HEK293T (cell line): ENCODE results near the gene HSBP1L1.

Source experiments
- ARNT ChIP-seq: fragments of 450-650 bp; IDR thresholded peaks from 2 replicates; pipeline ENCODE4 v1.6.1; 2017; ENCODE audit warnings: mild to moderate bottlenecking
- BHLHE40 ChIP-seq: fragments of 450-650 bp; IDR thresholded peaks from 2 replicates; pipeline ENCODE4 v1.6.1; 2016; ENCODE audit warnings: mild to moderate bottlenecking, moderate library complexity, borderline replicate concordance
- CTBP1 ChIP-seq: fragments of 450-650 bp; IDR thresholded peaks from 2 replicates; pipeline ENCODE4 v1.6.1; 2016; ENCODE audit warnings: borderline replicate concordance
- ELF4 ChIP-seq: fragments of 450-650 bp; IDR thresholded peaks from 2 replicates; pipeline ENCODE4 v1.6.1; 2017; ENCODE audit warnings: antibody characterized with exemption
- FOXA1 ChIP-seq: fragments of 450-650 bp; IDR thresholded peaks from 2 replicates; pipeline ENCODE4 v1.6.1; 2016; ENCODE audit warnings: mild to moderate bottlenecking
- FOXK2 ChIP-seq: fragments of 450-650 bp; IDR thresholded peaks from 2 replicates; pipeline ENCODE4 v1.6.1; 2016; ENCODE audit warnings: mild to moderate bottlenecking
- FOXM1 ChIP-seq: fragments of 450-650 bp; IDR thresholded peaks from 2 replicates; pipeline ENCODE4 v1.6.1; 2017; ENCODE audit warnings: mild to moderate bottlenecking, borderline replicate concordance
- HDGF ChIP-seq: fragments of 450-650 bp; IDR thresholded peaks from 2 replicates; pipeline ENCODE4 v1.6.1; 2017; ENCODE audit warnings: antibody characterized with exemption, borderline replicate concordance
- NFRKB ChIP-seq: fragments of 450-650 bp; IDR thresholded peaks from 2 replicates; pipeline ENCODE4 v1.6.1; 2016; ENCODE audit warnings: mild to moderate bottlenecking, moderate library complexity
- SP1 ChIP-seq: fragments of 450-650 bp; IDR thresholded peaks from 2 replicates; pipeline ENCODE4 v1.6.1; 2017
- SUZ12 ChIP-seq: fragments of 450-650 bp; IDR thresholded peaks from 2 replicates; pipeline ENCODE4 v1.6.1; 2016; ENCODE audit warnings: mild to moderate bottlenecking
- TARDBP ChIP-seq: fragments of 450-650 bp; IDR thresholded peaks from 2 replicates; pipeline ENCODE4 v1.6.1; 2016
- ZNF384 ChIP-seq: fragments of 450-650 bp; IDR thresholded peaks from 2 replicates; pipeline ENCODE4 v1.6.1; 2016
- TF ChIP-seq, protein P1 (sequence below): fragments of 450-650 bp; IDR thresholded peaks from 2 replicates; pipeline ENCODE4 v1.6.1; 2016

GRCh38 chr18:79951545-79952455 is 12.6 kb upstream of the HSBP1L1 start, which contains the start of gene SLC66A2:
- TF ChIP-seq FOXM1, result no peak
- TF ChIP-seq FOXA1, result no peak
- no peak for TF ChIP-seq HDGF
- TF ChIP-seq, protein P1, sequence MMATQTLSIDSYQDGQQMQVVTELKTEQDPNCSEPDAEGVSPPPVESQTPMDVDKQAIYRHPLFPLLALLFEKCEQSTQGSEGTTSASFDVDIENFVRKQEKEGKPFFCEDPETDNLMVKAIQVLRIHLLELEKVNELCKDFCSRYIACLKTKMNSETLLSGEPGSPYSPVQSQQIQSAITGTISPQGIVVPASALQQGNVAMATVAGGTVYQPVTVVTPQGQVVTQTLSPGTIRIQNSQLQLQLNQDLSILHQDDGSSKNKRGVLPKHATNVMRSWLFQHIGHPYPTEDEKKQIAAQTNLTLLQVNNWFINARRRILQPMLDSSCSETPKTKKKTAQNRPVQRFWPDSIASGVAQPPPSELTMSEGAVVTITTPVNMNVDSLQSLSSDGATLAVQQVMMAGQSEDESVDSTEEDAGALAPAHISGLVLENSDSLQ, result no peak
- TF ChIP-seq SP1, result no peak
- no peak for TF ChIP-seq TARDBP
- TF ChIP-seq ARNT, result no peak
- no peak for TF ChIP-seq BHLHE40
- no peak for TF ChIP-seq CTBP1
- no peak for TF ChIP-seq SUZ12
- no peak for TF ChIP-seq ELF4
- TF ChIP-seq ZNF384, result no peak
- no peak for TF ChIP-seq NFRKB
- TF ChIP-seq FOXK2, result no peak
